Stimulated activated CD4-positive, alpha-beta T cell treated with anti-CD3 and anti-CD28 coated beads, Interleukin-2, amount 100 ng/mL, for 24 hours (primary cell): ENCODE data around the gene TAAR5.
"Not testable (repeated sequence)": the region's sequence is repeated elsewhere in the genome, so short reads cannot be mapped to it uniquely, and the experiment has no call there.

ENCODE experiments used
- DNase-seq, 2 donors: peaks; one replicate each; pipeline ENCODE4 v3.0.0-alpha.2; 2020

Gene TAAR5, protein sequence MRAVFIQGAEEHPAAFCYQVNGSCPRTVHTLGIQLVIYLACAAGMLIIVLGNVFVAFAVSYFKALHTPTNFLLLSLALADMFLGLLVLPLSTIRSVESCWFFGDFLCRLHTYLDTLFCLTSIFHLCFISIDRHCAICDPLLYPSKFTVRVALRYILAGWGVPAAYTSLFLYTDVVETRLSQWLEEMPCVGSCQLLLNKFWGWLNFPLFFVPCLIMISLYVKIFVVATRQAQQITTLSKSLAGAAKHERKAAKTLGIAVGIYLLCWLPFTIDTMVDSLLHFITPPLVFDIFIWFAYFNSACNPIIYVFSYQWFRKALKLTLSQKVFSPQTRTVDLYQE

DNA sequence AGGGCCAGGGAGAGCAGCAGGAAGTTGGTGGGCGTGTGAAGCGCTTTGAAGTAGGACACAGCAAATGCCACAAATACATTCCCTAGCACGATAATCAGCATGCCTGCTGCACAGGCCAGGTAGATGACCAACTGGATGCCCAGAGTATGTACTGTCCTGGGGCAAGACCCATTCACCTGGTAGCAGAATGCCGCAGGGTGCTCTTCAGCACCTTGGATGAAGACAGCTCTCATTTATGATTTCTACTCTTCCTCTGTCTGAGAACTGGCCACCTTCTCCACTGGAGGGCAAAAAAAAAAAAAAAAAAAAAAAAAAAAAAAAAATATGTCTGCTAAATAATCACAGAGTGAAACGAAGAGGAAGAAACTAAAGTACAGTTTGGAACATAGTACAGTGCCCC lies at the start of gene TAAR5:
TAAR5 (minus strand) TSS at position 288 of the 400 bp plus-strand sequence; CDS start at position 233, 55 bp downstream.
- DNase-seq = no peak

DNA sequence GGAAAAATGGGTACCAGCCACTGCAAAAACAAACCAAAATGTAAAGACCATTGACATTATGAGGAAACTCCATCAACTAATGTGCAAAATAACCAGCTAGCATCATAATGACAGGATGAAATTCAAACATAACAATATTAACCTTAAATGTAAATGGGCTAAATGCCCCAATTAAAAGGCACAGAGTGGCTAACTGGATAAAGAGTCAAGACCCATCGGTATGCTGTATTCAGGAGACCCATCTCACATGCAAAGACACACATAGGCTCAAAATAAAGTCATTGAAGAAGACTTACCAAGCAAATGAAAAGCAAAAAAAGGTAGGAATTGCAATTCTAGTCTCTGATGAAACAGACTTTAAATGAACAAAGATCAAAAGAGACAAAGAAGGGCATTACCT lies 47.6 kb upstream of the TAAR5 start:
- not testable (repeated sequence) for DNase-seq

DNA sequence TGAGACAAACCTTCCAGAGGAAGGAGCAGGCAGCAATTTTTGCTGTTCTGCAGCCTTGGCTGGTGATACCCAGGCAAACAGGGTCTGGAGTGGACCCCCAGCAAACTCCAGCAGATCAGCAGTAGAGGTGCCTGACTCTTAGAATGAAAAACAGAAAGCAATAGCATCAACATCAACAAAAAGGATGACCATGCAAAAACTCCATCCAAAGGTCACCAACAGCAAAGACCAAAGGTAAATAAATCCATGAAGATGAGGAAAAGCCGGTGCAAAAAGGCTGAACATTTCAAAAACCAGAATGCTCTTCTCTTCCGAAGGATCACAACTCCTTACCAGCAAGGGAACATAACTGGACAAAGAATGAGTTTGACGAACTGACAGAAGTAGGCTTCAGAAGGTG lies 46.4 kb upstream of the TAAR5 start:
- not testable (repeated sequence) for DNase-seq

DNA sequence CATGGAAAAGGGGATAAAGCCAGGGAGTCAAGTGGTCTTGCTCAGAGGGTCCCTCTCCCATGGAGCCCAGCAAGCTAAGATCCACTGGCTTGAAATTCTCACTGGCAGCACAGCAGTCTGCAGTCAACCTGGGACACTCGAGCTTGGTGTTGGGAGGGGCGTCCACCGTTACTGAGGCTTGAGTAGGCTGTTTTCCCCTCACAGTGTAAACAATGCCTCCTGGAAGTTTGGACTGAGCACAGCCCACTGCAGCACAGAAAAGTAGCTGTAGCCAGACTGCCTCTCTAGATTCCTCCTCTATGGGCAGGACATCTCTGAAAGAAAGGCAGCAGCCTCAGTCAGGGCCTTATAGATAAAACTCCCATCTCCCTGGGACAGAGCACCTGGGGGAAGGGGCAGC lies 45.7 kb upstream of the TAAR5 start:
- DNase-seq = not testable (repeated sequence)

DNA sequence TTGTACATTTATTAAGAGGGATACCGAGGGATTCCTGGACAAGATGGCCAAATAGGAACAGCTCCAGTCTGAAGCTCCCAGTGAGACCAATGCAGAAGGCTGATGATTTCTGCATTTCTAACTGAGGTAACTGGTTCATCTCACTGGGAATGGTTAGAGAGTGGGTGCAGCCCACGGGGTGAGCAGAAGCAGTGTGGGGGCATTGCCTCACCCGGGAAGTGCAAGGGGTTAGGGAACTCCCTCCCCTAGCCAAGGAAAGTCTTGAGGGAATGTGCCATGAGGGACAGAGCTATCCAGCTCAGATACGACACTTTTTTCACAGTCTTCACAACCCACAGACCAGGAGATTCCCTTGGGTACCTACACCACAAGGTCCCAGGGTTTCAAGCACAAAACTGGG lies 45.3 kb upstream of the TAAR5 start:
- no peak for DNase-seq

DNA sequence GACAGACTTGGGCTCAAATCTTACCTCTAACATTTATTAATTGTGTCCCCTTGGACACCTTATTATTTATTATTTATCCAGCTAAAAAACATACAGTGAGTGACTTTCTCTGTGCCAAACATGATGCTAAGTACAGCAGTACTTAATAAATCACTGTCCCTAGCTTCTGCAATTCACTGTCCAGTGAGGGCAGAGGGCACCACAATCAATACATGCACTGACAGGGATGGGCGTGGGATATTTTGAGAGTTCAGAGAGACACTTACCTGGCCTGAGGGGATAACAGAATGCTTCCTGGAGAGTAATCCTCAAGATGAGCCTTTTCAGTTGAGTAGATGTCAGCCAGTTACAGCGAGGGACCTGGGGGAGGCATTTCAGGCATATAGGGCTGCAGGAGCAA lies 43.8 kb upstream of the TAAR5 start:
- DNase-seq = no peak

DNA sequence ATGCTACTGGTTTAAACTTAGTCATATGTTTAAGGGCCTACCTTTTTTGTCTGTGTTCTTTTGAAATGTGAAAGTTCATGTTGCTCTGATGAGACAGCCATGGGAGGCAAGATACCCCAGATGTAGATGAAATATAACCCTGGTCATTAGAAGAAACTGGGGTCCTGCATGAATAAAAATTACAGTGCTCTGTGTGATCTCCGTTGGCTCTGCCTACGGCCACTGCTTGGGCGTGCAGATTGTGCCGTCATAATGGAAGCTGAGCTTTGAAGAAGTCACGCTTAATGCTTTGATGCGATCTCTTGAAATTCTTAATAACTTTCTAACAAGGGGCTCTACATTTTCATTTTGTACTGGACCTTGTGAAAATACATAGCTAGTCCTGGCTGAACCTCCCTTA lies 34.6 kb upstream of the TAAR5 start, which contains the start of gene TAAR2:
TAAR2 (minus strand) TSS at position 101 of the 400 bp plus-strand sequence; CDS start at position 101, 0 bp downstream.
- DNase-seq = no peak

DNA sequence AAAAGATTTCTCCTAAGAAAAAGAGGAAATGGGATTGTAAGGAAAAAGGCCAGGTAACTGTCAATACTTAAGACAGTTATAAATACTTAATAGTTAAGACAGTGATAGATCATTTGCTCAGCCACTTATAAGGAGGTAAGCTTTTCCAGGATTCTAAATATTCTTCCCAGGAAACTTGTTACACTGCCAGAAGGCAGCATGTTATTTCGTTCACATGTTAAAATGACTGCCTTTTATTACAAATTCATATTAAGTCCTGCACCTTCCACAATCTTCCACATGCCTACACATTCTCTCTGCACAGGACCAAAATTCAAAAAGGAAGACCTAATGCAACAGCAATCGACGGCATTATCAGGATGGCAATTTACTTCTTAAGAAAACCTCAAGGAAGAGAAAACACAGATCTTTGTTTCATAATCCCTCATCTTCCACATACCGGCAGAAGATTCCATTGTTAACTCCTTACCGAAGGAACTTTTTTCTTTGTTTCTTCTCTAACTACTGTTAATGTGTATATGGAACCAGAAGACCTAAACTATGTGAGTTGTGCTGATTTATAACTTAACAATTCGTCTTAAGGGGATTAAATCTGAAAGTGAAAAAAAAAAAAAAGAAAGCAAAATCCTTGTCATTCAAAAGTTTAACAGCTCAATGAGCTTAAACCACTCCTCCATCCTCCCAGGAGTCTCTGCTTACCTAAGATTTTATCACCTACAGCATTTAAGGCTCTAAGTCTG lies 33.7 kb upstream of the TAAR5 start:
- DNase-seq = no peak

DNA sequence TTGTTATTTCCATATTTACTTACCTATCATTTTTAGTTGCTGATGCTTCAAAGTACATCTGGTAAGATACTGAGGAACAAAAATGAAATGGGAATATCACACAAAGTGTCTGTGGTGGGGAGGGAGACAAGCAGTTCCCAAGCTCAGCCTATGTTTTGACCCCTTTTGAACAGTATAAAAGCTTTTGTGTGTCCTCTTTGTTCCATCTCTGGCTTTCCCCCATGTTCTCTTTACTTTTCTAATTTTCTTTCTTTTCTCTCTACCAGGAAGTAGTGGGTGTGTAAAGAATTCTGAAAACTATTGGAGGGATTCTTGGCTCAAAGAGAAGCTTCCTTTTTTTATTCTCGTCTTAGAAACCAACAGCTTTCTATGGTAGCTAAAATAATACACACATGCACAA lies 27.1 kb upstream of the TAAR5 start:
- no peak for DNase-seq

DNA sequence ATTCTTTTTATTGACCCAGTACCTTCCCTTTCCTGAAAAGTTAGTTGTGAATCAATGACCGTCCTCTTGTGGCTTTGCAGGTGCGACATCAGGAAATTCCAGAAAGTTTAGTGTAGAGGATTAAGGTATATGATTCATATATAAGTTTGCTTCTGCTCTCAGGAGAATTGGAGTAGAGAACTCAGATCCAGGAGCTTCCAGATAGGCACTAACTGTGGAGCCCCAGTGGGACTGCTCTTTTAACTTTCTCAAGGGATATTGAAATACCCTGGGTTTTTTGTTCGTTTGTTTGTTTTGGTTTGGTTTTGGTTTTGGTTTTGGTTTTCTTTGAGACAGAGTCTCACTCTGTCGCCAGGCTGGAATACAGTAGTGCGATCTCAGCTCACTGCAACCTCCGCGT lies 25.0 kb upstream of the TAAR5 start:
- no peak for DNase-seq

DNA sequence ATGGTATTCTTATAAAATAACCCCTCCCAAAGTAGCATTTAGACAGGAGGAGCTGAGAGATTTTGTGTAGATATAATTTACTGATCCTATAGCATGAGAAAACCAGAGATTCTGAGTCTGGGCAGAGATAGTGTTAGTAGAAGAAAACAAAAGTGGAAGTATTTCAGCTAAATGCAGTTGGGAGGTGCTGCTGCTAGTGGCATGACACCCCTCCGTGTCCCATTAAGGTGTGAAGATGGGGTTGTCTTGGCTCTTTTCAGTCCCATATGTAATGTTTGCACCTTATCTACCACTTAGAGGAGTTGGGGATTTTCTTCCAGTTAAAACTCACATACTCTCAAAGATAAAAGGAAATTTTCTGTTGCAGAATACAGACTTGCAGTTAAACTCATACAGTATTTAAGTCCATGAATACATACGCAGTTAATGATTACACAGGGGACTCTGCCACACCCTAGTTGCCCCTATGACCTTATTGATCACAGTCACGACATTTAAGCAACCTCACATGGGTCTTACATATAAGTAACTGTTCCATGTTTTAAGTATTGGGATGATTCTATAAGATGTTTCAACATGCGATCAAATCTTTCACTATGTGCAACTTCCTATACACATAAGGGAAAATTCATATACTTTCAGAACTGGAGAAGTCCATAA lies 23.0 kb upstream of the TAAR5 start:
- no peak for DNase-seq

DNA sequence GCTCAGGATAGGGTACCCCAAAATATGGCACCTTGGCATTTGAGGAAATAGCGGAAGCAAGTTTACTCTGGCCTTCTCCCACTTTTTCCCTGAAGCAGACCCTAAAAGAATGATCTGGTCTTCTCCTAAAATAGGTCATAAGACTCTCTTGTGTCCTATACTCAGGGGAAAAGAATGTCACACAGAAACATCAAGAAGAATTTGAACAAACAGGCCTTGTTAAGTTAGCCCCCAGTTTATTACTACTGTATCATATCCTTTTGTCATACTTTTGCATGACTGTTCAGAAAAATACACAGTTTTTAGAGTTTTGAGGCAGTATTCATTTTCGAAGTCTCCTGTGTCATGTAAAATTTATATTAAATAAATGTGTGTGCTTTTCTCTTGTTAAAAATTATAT lies 22.1 kb upstream of the TAAR5 start:
- no peak for DNase-seq

DNA sequence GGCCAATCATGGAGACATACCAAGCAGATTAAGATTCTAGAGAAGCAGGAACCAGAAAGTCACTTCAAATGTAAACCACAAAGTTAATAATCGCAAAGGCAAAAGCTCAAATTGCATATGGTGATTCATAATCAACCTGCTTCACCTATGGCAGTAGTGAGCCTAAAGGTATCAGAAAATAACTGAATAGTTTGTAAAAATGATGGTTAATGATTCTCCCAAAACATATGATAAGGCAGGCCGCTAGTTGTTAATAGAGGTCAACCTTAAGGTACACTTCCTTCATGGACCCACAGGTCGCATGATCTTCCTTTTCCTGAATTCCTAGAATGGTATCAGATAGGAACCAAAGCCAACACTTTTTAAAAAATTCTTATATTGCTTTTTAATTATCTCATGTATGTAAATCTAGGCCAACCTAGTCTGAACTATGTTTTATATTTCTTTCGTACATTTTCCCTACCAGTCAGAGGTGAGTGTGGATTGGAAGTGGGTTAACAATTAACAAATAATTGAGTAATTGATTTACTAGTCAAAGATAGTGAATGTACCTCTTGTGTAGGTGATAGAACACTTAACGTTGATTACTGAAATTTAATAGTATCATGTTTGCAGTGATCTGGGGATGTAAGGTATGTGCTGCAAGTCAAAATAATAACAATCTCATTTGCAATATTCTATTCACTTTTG lies 18.1 kb upstream of the TAAR5 start:
- DNase-seq = no peak

DNA sequence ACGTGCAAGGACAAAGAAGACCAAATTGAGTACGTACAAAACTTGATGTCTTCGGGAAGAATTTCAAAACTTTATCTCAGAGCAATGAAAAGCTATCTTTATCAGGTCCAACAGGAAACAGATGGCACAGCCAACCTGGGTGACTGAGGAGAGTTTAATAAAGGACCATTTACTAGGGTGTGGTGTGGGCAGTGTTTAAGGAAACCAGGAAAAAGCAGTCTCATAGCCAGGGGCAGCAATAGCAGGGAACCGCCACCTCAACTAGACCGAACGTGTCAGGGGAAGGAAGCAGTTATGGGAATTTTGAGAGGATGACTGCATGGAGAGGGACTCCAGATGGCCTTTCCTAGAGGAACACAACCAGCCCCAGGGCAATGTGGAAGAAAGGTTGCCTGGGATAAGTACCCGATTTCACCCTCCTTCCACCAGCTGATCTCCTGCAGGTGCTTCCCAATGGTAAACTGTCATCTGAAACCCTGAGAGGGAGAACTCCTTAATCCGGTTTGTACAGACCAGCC lies 15.2 kb upstream of the TAAR5 start:
- no peak for DNase-seq

DNA sequence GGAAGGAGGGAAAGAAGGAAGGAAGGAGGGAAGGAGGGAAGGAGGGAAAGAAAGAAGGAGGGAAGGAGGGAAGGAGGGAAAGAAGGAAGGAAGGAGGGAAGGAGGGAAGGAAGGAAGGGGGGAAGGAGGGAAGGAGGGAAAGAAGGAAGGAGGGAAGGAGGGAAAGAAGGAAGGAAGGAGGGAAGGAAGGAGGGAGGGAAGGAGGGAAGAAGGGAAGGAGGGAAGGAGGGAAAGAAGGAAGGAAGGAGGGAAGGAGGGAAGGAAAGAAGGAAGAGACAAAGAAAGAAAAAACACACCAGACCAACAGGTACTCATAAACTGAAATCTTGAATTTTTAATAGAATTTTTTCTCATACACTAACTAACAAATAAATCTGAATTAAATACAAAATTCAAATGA lies 11.4 kb upstream of the TAAR5 start:
- not testable (repeated sequence) for DNase-seq

DNA sequence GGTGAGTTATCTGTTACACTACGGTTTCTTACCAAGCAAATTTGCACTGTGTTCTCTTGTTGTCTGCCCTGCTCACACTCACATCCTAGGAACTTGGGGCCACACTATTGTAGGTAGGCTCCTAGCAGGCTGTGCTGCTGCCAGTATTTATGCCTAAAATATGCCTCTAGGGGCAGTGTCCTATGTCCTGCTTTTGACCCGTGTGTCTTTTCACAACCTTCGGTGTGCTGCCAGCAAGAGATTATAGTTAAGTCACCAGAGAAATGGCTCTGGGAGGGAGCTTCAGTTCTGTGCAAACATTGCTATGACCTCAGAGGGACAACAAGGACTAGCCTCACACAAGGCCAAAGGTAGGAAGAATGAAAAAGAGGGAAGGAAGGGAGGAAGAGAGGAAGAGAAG lies 8.9 kb upstream of the TAAR5 start:
- no peak for DNase-seq

DNA sequence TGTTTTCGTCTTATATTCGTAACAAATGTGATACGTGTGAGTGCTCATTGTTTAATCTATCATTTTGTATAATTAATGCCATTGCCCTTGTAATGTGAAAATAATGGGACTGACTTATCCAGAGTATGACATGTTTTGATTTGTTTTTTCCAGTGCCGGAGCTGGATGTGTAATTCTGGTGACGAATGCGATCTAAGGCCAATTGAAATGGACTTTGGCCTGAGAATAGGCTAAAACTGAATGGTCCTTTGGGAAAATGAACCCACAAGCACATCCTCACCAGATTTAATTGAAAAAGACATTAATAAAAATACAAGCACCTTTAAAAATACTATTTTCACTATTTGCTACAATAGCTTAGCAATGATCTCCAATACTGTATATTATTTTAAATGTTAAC lies 6.7 kb upstream of the TAAR5 start:
- no peak for DNase-seq

DNA sequence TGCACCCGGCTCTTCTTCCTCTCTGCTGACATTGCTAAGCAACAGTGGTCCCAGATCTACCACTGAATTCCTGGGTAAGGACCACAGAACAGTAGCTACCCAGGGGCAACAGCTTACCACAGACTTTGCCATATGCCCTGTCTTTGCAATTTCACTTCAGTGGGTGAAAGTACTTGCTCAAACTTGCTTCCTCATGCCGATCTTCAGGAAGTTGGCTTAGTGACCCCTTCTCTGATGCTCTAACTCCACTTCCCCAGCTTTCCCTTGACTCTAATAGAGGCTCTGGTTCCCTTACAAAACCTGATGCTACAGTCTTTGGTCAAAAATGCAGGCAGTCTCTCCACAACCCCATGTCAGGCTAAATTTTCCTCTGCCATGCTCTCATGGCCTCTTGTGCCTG lies 3.3 kb upstream of the TAAR5 start:
- DNase-seq = no peak

DNA sequence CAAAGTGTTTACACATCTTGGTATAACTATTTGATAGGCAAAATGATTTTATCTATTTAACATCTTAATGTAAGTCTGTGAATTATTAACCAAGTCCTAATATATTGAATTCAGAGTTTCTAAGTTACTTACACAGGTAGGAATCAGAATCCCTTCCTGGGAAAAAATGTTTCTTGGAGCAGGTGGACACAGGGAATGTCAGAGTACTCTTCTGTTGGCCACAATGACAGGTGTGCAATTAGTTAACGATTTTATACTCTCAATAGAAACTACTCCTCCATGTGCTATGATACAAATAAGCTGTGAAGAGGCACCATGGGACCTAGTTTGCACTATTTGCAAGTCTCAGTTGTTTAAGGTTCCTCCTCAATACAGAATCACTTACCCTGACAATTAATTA lies 821 bp upstream of the TAAR5 start:
- DNase-seq = no peak

DNA sequence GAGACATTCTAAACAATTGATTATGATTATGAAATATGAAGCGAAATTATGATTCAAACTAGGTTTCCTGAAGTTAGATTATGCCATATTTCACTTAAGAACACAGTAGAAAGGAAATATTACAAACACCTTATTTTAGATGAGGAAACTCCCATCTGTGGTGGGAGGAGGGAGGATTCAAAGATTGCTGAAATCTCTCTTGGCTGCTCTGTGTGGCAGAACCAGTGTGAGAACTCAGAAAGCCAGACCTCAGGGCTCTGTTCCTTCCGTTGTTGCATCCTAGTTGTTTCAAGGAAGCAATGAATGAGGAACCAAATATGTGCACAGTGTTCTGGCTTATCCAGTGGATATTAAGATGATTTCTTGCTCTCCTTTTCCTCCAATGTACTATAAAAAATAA lies 2.1 kb downstream of the TAAR5 start:
- DNase-seq = no peak

DNA sequence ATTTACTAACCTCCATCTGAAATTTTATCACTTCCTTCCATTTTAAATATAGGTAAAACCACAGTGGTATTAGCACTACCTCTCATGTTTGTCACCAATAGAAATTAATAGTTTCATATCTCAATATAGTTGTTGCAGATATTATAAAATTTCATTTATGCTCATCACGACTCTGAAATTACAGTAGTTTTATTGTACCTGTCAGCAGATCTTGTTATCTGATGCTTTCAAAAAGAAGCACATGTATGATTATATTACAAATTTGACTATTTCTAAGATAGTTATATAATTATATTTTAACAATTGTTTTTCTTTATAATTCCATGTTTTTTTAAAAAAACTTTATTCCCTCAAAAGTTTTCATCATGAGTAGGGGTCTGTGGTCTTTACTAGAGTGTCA lies 4.8 kb downstream of the TAAR5 start:
- no peak for DNase-seq

DNA sequence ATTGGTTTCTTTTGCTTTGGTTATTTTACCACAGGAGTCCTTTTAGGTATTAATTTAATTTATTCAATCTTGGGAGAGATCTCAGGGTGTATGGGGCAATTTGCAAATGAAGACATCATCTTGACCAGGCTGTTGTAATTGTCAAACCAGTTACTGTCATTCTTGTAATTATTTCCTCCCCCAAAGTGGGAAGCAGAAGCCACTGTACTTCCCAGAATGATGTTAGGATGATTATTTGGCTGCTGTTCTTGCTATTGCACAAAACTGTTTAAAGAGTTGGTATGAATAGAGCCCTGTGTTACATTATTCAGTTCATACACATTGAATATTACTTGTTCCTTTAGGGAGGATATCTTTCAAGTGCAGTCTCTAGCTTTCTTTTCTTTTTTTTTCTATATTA lies 17.8 kb downstream of the TAAR5 start:
- no peak for DNase-seq

DNA sequence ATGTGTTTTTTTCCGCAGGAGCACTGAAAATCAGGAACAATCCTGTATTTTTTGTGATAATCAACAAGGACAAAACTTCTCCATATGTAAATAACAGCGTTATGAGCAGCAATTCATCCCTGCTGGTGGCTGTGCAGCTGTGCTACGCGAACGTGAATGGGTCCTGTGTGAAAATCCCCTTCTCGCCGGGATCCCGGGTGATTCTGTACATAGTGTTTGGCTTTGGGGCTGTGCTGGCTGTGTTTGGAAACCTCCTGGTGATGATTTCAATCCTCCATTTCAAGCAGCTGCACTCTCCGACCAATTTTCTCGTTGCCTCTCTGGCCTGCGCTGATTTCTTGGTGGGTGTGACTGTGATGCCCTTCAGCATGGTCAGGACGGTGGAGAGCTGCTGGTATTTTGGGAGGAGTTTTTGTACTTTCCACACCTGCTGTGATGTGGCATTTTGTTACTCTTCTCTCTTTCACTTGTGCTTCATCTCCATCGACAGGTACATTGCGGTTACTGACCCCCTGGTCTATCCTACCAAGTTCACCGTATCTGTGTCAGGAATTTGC lies 19.2 kb downstream of the TAAR5 start, which contains the start of gene TAAR6:
TAAR6 (plus strand) TSS at position 102 of the 557 bp plus-strand sequence; CDS start at position 102, 0 bp downstream.
- no peak for DNase-seq
